Measurements from ENCODE around the gene MCCC2.

DNA sequence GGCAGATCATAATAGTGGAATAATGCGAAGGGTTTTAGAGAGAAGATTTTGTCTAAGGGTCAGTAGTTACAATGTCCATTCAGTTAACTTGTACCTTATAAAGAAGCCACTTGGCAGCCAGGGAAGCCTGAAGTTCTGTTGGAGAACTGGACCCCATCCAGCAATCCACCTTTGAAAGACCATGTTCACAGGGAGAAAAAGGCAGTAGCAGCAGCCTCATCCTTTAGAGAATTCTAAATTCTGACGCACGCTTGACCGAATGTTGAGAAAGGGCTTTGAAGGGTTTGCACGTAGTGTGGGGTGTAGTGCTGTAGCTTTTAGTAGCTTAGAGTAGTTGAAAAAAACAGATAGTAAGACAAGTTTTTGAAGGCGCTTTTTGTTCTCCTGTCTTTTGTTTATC is 42.8 kb downstream of the MCCC2 start:
- TF ChIP-seq, protein P1, sequence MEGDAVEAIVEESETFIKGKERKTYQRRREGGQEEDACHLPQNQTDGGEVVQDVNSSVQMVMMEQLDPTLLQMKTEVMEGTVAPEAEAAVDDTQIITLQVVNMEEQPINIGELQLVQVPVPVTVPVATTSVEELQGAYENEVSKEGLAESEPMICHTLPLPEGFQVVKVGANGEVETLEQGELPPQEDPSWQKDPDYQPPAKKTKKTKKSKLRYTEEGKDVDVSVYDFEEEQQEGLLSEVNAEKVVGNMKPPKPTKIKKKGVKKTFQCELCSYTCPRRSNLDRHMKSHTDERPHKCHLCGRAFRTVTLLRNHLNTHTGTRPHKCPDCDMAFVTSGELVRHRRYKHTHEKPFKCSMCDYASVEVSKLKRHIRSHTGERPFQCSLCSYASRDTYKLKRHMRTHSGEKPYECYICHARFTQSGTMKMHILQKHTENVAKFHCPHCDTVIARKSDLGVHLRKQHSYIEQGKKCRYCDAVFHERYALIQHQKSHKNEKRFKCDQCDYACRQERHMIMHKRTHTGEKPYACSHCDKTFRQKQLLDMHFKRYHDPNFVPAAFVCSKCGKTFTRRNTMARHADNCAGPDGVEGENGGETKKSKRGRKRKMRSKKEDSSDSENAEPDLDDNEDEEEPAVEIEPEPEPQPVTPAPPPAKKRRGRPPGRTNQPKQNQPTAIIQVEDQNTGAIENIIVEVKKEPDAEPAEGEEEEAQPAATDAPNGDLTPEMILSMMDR (IDR thresholded peaks at IDR 0.05), result no peak
- no peak for TF ChIP-seq POLR2A (IDR thresholded peaks at IDR 0.05)

Data from thyroid gland (tissue), 4 donors.